ENCODE data around the gene TRPM3. TPM values are rescaled to one million over a fixed set of nuclear protein-coding genes. Genes with fewer than 3 reads are reported as not detected.

TRPM3 gene
- total RNA-seq, 1 experiment from 2014 or later = 0.03 TPM

GRCh38 chr9:70573308-70573707, 548.1 kb downstream of the TRPM3 start:
- no peak overlapping the region for H3K27ac ChIP-seq
- H3K4me3 ChIP-seq = no peak overlapping the region

GRCh38 chr9:70571258-70571657, 550.2 kb downstream of the TRPM3 start:
- Histone ChIP-seq H3K36me3 (no peaks in the 10 kb centered on the region), H3K27ac (no peak overlapping the region), H3K9me3 (replicated peaks) (no peaks in the 10 kb centered on the region), H3K4me1 (replicated peaks) (peaks cover 18% of the 10 kb centered on the region), H3K27me3 (replicated peaks) (no peaks in the 10 kb centered on the region), H3K4me3 (no peak overlapping the region)
- no peak for DNase-seq (ENCODE audit: low read depth in 1 of 2, low spot score in 2 of 2)

More at GRCh38 chr9:70573308-70573707, 548.1 kb downstream of the TRPM3 start:
- Histone ChIP-seq H3K9me3 (replicated peaks) (no peaks in the 10 kb centered on the region), H3K36me3 (no peaks in the 10 kb centered on the region), H3K4me1 (replicated peaks) (peaks cover 20% of the 10 kb centered on the region), H3K27me3 (replicated peaks) (no peaks in the 10 kb centered on the region)
- DNase-seq (ENCODE audit: low read depth in 1 of 2, low spot score in 2 of 2) = no peak

GRCh38 chr9:70569791-70570190, 551.6 kb downstream of the TRPM3 start:
- H3K4me3 ChIP-seq = no peak overlapping the region
- no peaks in the 10 kb centered on the region for H3K27me3 ChIP-seq (replicated peaks)
- H3K27ac ChIP-seq = no peak overlapping the region
- H3K36me3 ChIP-seq = no peaks in the 10 kb centered on the region
- DNase-seq (ENCODE audit: low read depth in 1 of 2, low spot score in 2 of 2) = no peak
- H3K9me3 ChIP-seq (replicated peaks) = no peaks in the 10 kb centered on the region
- H3K4me1 ChIP-seq (replicated peaks) = peaks cover 24% of the 10 kb centered on the region

GRCh38 chr9:70569070-70569772, 552.2 kb downstream of the TRPM3 start:
- peaks cover 26% of the 10 kb centered on the region for H3K4me1 ChIP-seq (replicated peaks)
- no peak overlapping the region for H3K4me3 ChIP-seq
- H3K27ac ChIP-seq = no peak overlapping the region
- no peaks in the 10 kb centered on the region for H3K27me3 ChIP-seq (replicated peaks)
- no peaks in the 10 kb centered on the region for H3K36me3 ChIP-seq
- H3K9me3 ChIP-seq (replicated peaks) = no peaks in the 10 kb centered on the region
- no peak for DNase-seq (ENCODE audit: low read depth in 1 of 2, low spot score in 2 of 2)

- no peaks in the 10 kb centered on the region for H3K27me3 ChIP-seq (replicated peaks)
- H3K9me3 ChIP-seq (replicated peaks) = no peaks in the 10 kb centered on the region
- DNase-seq (ENCODE audit: low read depth in 1 of 2, low spot score in 2 of 2) = peak in 1 of 2 experiments; percentile 14
- H3K36me3 ChIP-seq = no peaks in the 10 kb centered on the region
- no peak overlapping the region for H3K4me3 ChIP-seq
- 0 out of 2 replicates have a peak overlapping the region, but pooled peaks have one; percentile 4 for H3K27ac ChIP-seq
- peaks cover 35% of the 10 kb centered on the region for H3K4me1 ChIP-seq (replicated peaks)
Observed at GRCh38 chr9:70567511-70567910, 553.9 kb downstream of the TRPM3 start.

GRCh38 chr9:70566751-70567150, 554.7 kb downstream of the TRPM3 start:
- peaks cover 42% of the 10 kb centered on the region for H3K4me1 ChIP-seq (replicated peaks)
- no peak for DNase-seq (ENCODE audit: low read depth in 1 of 2, low spot score in 2 of 2)
- H3K27ac ChIP-seq = no peak overlapping the region
- no peak overlapping the region for H3K4me3 ChIP-seq
- H3K27me3 ChIP-seq (replicated peaks) = no peaks in the 10 kb centered on the region
- 0 out of 2 replicates have a peak, but pooled peaks cover under 1% of the 10 kb centered on the region for H3K9me3 ChIP-seq (replicated peaks)
- H3K36me3 ChIP-seq = no peaks in the 10 kb centered on the region

GRCh38 chr9:70566066-70566465, 555.4 kb downstream of the TRPM3 start:
- Histone ChIP-seq H3K27me3 (replicated peaks) (no peaks in the 10 kb centered on the region), H3K4me3 (no peak overlapping the region), H3K4me1 (replicated peaks) (peaks cover 48% of the 10 kb centered on the region), H3K27ac (no peak overlapping the region), H3K9me3 (replicated peaks) (0 out of 2 replicates have a peak, but pooled peaks cover 2% of the 10 kb centered on the region), H3K36me3 (no peaks in the 10 kb centered on the region)
- DNase-seq (ENCODE audit: low read depth in 1 of 2, low spot score in 2 of 2) = no peak

- Histone ChIP-seq H3K27me3 (replicated peaks) (no peaks in the 10 kb centered on the region), H3K27ac (peak overlapping the region; percentile 95), H3K4me1 (replicated peaks) (peaks cover 48% of the 10 kb centered on the region), H3K4me3 (no peak overlapping the region), H3K36me3 (no peaks in the 10 kb centered on the region), H3K9me3 (replicated peaks) (0 out of 2 replicates have a peak, but pooled peaks cover 2% of the 10 kb centered on the region)
- DNase-seq (ENCODE audit: low read depth in 1 of 2, low spot score in 2 of 2) = peak in 1 of 2 experiments; percentile 46
Observed at GRCh38 chr9:70564468-70565335, 556.7 kb downstream of the TRPM3 start.

GRCh38 chr9:70563431-70564204, 557.8 kb downstream of the TRPM3 start:
- peak in 1 of 2 experiments; percentile 79 for DNase-seq (ENCODE audit: low read depth in 1 of 2, low spot score in 2 of 2)
- H3K4me1 ChIP-seq (replicated peaks) = peaks cover 48% of the 10 kb centered on the region
- H3K4me3 ChIP-seq = no peak overlapping the region
- H3K27ac ChIP-seq = peak overlapping the region; percentile 95
- no peaks in the 10 kb centered on the region for H3K27me3 ChIP-seq (replicated peaks)
- H3K36me3 ChIP-seq = no peaks in the 10 kb centered on the region
- 0 out of 2 replicates have a peak, but pooled peaks cover 2% of the 10 kb centered on the region for H3K9me3 ChIP-seq (replicated peaks)

GRCh38 chr9:70563010-70563409, 558.4 kb downstream of the TRPM3 start:
- Histone ChIP-seq H3K27ac (peak overlapping the region; percentile 95), H3K36me3 (no peaks in the 10 kb centered on the region), H3K4me3 (no peak overlapping the region), H3K27me3 (replicated peaks) (no peaks in the 10 kb centered on the region), H3K9me3 (replicated peaks) (0 out of 2 replicates have a peak, but pooled peaks cover 2% of the 10 kb centered on the region), H3K4me1 (replicated peaks) (peaks cover 48% of the 10 kb centered on the region)
- DNase-seq (ENCODE audit: low read depth in 1 of 2, low spot score in 2 of 2) = no peak

- Histone ChIP-seq H3K27ac (peak overlapping the region; percentile 34), H3K27me3 (replicated peaks) (no peaks in the 10 kb centered on the region), H3K4me1 (replicated peaks) (peaks cover 39% of the 10 kb centered on the region), H3K36me3 (no peaks in the 10 kb centered on the region), H3K9me3 (replicated peaks) (0 out of 2 replicates have a peak, but pooled peaks cover 2% of the 10 kb centered on the region), H3K4me3 (no peak overlapping the region)
- DNase-seq (ENCODE audit: low read depth in 1 of 2, low spot score in 2 of 2) = peak in 1 of 2 experiments; percentile 29
Observed at GRCh38 chr9:70561786-70562395, 559.5 kb downstream of the TRPM3 start.

- Histone ChIP-seq H3K36me3 (no peaks in the 10 kb centered on the region), H3K27ac (no peak overlapping the region), H3K4me1 (replicated peaks) (peaks cover 39% of the 10 kb centered on the region), H3K4me3 (no peak overlapping the region), H3K27me3 (replicated peaks) (no peaks in the 10 kb centered on the region), H3K9me3 (replicated peaks) (0 out of 2 replicates have a peak, but pooled peaks cover 2% of the 10 kb centered on the region)
- DNase-seq (ENCODE audit: low read depth in 1 of 2, low spot score in 2 of 2) = no peak
Observed at GRCh38 chr9:70561111-70561510, 560.3 kb downstream of the TRPM3 start.

- Histone ChIP-seq H3K4me3 (no peak overlapping the region), H3K27ac (no peak overlapping the region), H3K9me3 (replicated peaks) (0 out of 2 replicates have a peak, but pooled peaks cover 2% of the 10 kb centered on the region), H3K27me3 (replicated peaks) (no peaks in the 10 kb centered on the region), H3K36me3 (no peaks in the 10 kb centered on the region), H3K4me1 (replicated peaks) (peaks cover 32% of the 10 kb centered on the region)
- DNase-seq (ENCODE audit: low read depth in 1 of 2, low spot score in 2 of 2) = no peak
Observed at GRCh38 chr9:70559102-70559501, 562.3 kb downstream of the TRPM3 start.
